HG02938 (cell line): ENCODE measurements around the gene XPO6.

Source experiments
- ATAC-seq: cut with Tn5 transposase; IDR thresholded peaks from one replicate; pipeline ENCODE4 v1.9.1; 2021; ENCODE audit warnings: mild to moderate bottlenecking, moderate library complexity; ENCODE audit not compliant: unreplicated experiment

Gene XPO6

GRCh38 chr16:28067604-28068379 is 144.0 kb downstream of the XPO6 start:
- ATAC-seq, result no peak

GRCh38 chr16:28064706-28065249 is 147.0 kb downstream of the XPO6 start:
- ATAC-seq, result no peak

GRCh38 chr16:28064150-28064549 is 147.6 kb downstream of the XPO6 start:
- ATAC-seq, result no peak

- ATAC-seq, result no peak
These were observed 148.1 kb downstream of the XPO6 start, which contains the start of gene GSG1L for GRCh38 chr16:28063591-28064061. GSG1L (minus strand) TSS chr16:28063714; CDS start chr16:28063424, 290 bp downstream.

- no peak for ATAC-seq
These were observed 148.8 kb downstream of the XPO6 start for GRCh38 chr16:28062847-28063521.

GRCh38 chr16:28062261-28062846 is 149.4 kb downstream of the XPO6 start:
- ATAC-seq, result no peak

- no peak for ATAC-seq
These were observed 150.2 kb downstream of the XPO6 start for GRCh38 chr16:28061352-28062101.

- ATAC-seq, result no peak
These were observed 151.8 kb downstream of the XPO6 start for GRCh38 chr16:28059841-28060575.

GRCh38 chr16:28058839-28059589 is 152.8 kb downstream of the XPO6 start:
- ATAC-seq, result no peak

GRCh38 chr16:28057949-28058348 is 153.8 kb downstream of the XPO6 start:
- no peak for ATAC-seq

GRCh38 chr16:28053461-28053860 is 158.3 kb downstream of the XPO6 start:
- ATAC-seq, result no peak

GRCh38 chr16:28052274-28053128 is 159.3 kb downstream of the XPO6 start:
- no peak for ATAC-seq

GRCh38 chr16:28051486-28051885 is 160.3 kb downstream of the XPO6 start:
- no peak for ATAC-seq
